Prostate gland (tissue), 2 donors: Measurements from ENCODE around the gene FHOD3.

Experiments
- CTCF ChIP-seq, 4 experiments: fragments of 200-600 bp in 2 of 4; fragments of 450-650 bp in 2 of 4; sonication (generic) in 2 of 4; IDR thresholded peaks; 1 replicate in 3 of 4; 2 replicates in 1 of 4; pipeline ENCODE4 v1.5.1; 2016 to 2019; ENCODE audit warnings: antibody characterized with exemption in 4 of 4, mild to moderate bottlenecking in 2 of 4, moderate library complexity in 2 of 4
- POLR2A ChIP-seq: fragments of 450-650 bp; IDR thresholded peaks from one replicate; pipeline ENCODE4 v1.6.1; 2016; ENCODE audit warnings: antibody characterized with exemption, mild to moderate bottlenecking

- TF ChIP-seq CTCF (IDR thresholded peaks at IDR 0.05): no peak
- TF ChIP-seq POLR2A: no peak
These were observed 447.9 kb downstream of the FHOD3 start for GRCh38 chr18:36745219-36745975.
